Mucosa of stomach (tissue), 1 donor: ENCODE data around the gene HES7.
A peak's percentile ranks its signal among the peaks of the same experiment; 100 is the strongest.

Experiments
- H3K27me3 ChIP-seq: one replicate; pipeline ENCODE4 v1.7.0; 2013; ENCODE audit warnings: mild to moderate bottlenecking, low read length; ENCODE audit not compliant: control insufficient read depth, insufficient read depth
- H3K36me3 ChIP-seq: one replicate; pipeline ENCODE4 v1.7.0; 2013; ENCODE audit warnings: low read length; ENCODE audit not compliant: control insufficient read depth, insufficient read depth
- H3K4me1 ChIP-seq: one replicate; pipeline ENCODE4 v1.7.0; 2013; ENCODE audit warnings: mild to moderate bottlenecking, low read length; ENCODE audit not compliant: control insufficient read depth, insufficient read depth
- H3K4me3 ChIP-seq: one replicate; pipeline ENCODE4 v1.7.0; 2013; ENCODE audit warnings: low read length
- H3K9ac ChIP-seq: one replicate; pipeline ENCODE4 v1.7.0; 2013; ENCODE audit warnings: mild to moderate bottlenecking, low read length, moderate library complexity
- H3K9me3 ChIP-seq: one replicate; pipeline ENCODE4 v1.7.0; 2013; ENCODE audit warnings: mild to moderate bottlenecking, low read length, moderate library complexity; ENCODE audit not compliant: control insufficient read depth
- donor health status: Pancreatic carcinoma.

Gene HES7

GRCh38 chr17:8076502-8077266 lies 47.2 kb downstream of the HES7 start:
- H3K9ac ChIP-seq = no peak overlapping the region
- no peaks in the 10 kb centered on the region for H3K36me3 ChIP-seq
- H3K27me3 ChIP-seq = peaks cover 94% of the 10 kb centered on the region
- no peaks in the 10 kb centered on the region for H3K9me3 ChIP-seq
- H3K4me3 ChIP-seq = no peak overlapping the region
- H3K4me1 ChIP-seq = peaks cover 30% of the 10 kb centered on the region

GRCh38 chr17:8075574-8076342 lies 48.1 kb downstream of the HES7 start:
- H3K9me3 ChIP-seq = no peaks in the 10 kb centered on the region
- H3K4me3 ChIP-seq = no peak overlapping the region
- peaks cover 94% of the 10 kb centered on the region for H3K27me3 ChIP-seq
- H3K4me1 ChIP-seq = peaks cover 30% of the 10 kb centered on the region
- no peaks in the 10 kb centered on the region for H3K36me3 ChIP-seq
- H3K9ac ChIP-seq = no peak overlapping the region

DNA sequence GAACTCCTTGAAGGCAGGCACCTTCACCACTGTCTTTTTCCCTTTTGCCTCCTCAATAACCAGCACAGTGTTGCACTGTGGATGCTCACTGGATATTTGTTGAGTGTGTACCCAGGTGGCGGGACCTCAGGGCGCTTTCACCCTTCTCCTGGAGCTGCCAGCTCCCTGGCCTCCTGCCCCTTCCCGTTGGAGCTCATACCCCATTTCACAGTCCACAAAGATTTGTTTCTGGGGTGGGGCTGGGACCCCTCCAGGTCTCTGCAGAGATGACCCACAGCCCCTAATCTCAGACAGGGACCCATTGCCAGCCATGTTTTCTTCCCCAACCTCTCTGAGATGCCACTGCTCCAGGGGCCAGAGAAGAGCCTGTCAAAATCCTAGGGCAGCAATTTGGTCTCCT lies 48.8 kb downstream of the HES7 start:
- Histone ChIP-seq H3K27me3 (peaks cover 93% of the 10 kb centered on the region), H3K9me3 (no peaks in the 10 kb centered on the region), H3K9ac (no peak overlapping the region), H3K4me1 (peaks cover 23% of the 10 kb centered on the region), H3K4me3 (no peak overlapping the region), H3K36me3 (no peaks in the 10 kb centered on the region)

GRCh38 chr17:8074554-8074953 lies 49.4 kb downstream of the HES7 start:
- Histone ChIP-seq H3K9ac (no peak overlapping the region), H3K9me3 (no peaks in the 10 kb centered on the region), H3K4me3 (no peak overlapping the region), H3K4me1 (peaks cover 22% of the 10 kb centered on the region), H3K27me3 (peaks cover 92% of the 10 kb centered on the region), H3K36me3 (no peaks in the 10 kb centered on the region)

DNA sequence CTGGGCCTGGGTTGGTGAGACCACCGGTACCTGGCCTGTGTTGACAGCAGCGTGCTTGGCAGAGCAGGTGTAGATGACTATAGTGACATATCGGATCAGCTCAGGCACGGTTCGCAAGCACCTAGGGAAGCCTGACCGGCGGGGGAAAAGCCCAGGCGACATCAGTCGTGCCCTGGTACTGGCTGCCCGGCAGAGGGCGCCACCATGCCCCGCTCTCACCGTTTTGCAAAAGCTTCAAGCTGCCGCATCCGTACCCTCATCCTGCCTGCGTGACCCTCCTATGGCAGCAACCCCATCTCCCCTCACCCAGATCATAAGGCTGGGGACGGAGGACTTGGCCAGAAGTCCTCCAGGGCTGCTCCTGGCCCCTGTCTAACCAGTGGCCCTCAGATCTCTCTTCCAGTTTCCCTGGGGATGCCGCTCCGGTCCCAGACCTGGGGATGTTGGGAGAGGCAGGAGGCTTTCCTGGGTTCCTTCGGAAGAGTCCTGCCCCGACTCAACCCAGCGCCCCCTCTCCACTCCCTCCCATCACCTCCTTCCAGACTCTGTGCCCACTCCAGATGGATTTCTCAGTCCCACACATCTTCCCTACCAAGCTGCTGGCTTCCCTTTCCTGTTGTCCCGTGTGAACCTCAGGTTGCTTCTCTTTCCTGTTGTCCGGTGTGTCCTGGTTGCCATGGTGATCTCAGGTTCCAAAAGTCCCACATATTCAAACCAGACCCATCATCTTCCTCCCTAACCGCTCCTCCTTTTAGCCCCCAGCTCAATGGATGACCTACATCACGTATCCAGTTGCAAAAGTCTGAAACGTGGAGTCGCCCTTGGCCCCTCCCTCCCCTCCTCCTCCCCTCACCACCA lies 50.0 kb downstream of the HES7 start:
- H3K36me3 ChIP-seq = no peaks in the 10 kb centered on the region
- H3K4me3 ChIP-seq = peak overlapping the region; percentile 17

DNA sequence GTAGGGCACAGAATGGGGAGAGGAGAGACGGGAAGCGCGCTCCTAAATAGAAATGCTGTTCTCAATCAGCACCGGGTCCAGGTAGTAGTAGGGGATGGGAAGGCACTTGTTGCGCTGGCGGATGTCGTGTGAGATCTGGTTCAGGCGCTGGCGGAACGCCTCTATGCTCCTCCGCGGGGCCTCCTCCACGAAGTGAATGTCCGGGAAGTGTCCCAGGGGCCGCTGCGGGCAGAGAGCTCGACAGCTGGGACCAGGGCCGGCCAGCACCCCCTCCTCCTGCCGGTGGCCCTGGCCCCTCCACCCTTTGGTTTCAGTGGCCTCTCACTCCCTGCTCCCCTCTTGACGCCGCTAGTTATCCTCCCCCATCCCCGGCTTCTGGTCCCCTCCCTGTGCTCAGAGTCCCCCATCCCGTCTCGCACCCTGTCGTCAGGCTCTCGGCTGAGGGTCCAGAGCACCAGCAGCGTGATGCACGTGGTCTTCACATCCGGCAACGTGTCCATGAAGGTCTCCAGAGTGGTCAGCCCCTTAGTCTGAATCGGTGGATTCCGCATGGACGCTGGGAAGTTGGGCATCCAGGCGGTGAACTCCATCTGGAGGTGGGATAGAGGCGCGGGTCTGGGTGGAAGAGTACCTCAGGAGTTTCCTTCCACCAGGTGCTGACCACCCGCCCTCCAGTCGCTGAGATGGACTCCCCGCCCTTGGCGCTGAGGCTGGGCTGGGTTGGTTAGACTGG lies 51.0 kb downstream of the HES7 start:
- Histone ChIP-seq H3K9me3 (no peaks in the 10 kb centered on the region), H3K9ac (peak overlapping the region; percentile 8), H3K4me1 (peaks cover 30% of the 10 kb centered on the region), H3K4me3 (peak overlapping the region; percentile 17), H3K27me3 (peaks cover 92% of the 10 kb centered on the region), H3K36me3 (no peaks in the 10 kb centered on the region)

More for the DNA sequence above, 50.0 kb downstream of the HES7 start:
- H3K9ac ChIP-seq = no peak overlapping the region
- H3K27me3 ChIP-seq = peaks cover 89% of the 10 kb centered on the region
- peaks cover 23% of the 10 kb centered on the region for H3K4me1 ChIP-seq
- H3K9me3 ChIP-seq = no peaks in the 10 kb centered on the region

DNA sequence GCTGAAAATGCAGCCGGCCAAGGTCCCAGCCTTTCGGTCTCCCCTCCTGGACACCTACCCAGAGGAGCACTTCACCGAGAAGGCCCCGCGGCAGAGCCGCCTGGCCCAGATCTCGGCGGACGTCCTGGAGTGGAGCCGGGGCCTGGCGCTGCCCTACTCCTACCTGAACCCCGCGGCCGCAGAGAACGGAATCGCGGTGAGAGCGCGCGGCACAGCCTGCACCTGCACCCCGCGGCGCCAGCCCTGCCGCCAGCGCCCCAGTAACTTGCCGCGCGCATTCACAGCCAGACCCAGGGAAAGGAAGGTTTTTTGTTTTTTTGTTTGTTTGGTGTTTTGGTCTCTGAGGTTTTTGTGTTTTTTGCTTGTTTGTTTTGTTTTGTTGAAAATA lies 51.6 kb downstream of the HES7 start:
- Histone ChIP-seq H3K4me3 (peak overlapping the region; percentile 17), H3K9ac (peak overlapping the region; percentile 8), H3K9me3 (no peaks in the 10 kb centered on the region), H3K36me3 (no peaks in the 10 kb centered on the region), H3K27me3 (peaks cover 91% of the 10 kb centered on the region), H3K4me1 (peaks cover 30% of the 10 kb centered on the region)

GRCh38 chr17:8071496-8071895 lies 52.4 kb downstream of the HES7 start:
- Histone ChIP-seq H3K9ac (no peak overlapping the region), H3K36me3 (no peaks in the 10 kb centered on the region), H3K4me3 (no peak overlapping the region), H3K9me3 (no peaks in the 10 kb centered on the region), H3K27me3 (peaks cover 83% of the 10 kb centered on the region), H3K4me1 (peaks cover 30% of the 10 kb centered on the region)
